Measurements from ENCODE around the gene AUTS2. TPM values are rescaled to one million over a fixed set of nuclear protein-coding genes. Genes with fewer than 3 reads are reported as not detected.

AUTS2 gene
- total RNA-seq, 6 experiments from 2014 or later, result 10.4 to 32.0 (median 19.3) TPM

DNA sequence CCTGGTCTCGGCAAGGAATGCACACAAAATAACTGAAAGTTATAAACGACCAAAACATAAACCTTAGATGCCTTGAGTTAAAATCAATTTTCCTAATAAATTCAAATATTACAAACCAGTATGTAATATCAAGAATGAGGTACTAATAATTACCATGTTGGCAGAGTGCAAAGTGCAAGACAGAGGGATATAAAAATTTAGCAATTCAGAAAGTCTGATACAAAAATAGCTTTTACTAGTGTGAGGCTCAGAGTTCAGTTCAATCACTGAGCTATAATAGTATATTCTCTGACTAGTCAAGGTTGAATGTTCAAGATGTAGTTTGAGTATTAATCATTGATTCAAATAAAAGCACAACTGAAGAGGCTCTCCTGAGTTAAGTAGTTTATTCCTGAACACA is 4.8 kb upstream of the AUTS2 start:
- TF ChIP-seq, protein P1, sequence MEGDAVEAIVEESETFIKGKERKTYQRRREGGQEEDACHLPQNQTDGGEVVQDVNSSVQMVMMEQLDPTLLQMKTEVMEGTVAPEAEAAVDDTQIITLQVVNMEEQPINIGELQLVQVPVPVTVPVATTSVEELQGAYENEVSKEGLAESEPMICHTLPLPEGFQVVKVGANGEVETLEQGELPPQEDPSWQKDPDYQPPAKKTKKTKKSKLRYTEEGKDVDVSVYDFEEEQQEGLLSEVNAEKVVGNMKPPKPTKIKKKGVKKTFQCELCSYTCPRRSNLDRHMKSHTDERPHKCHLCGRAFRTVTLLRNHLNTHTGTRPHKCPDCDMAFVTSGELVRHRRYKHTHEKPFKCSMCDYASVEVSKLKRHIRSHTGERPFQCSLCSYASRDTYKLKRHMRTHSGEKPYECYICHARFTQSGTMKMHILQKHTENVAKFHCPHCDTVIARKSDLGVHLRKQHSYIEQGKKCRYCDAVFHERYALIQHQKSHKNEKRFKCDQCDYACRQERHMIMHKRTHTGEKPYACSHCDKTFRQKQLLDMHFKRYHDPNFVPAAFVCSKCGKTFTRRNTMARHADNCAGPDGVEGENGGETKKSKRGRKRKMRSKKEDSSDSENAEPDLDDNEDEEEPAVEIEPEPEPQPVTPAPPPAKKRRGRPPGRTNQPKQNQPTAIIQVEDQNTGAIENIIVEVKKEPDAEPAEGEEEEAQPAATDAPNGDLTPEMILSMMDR (IDR thresholded peaks at IDR 0.05), result no peak
- TF ChIP-seq POLR2A (IDR thresholded peaks at IDR 0.05), result no peak
- Histone ChIP-seq H3K27me3 (no peaks in the 10 kb centered on the region), H3K4me3 (no peak overlapping the region), H3K4me1 (no peaks in the 10 kb centered on the region), H3K27ac (no peak overlapping the region), H3K9me3 (no peaks in the 10 kb centered on the region), H3K36me3 (no peaks in the 10 kb centered on the region)
- WGBS (ENCODE audit: insufficient coverage, low coverage, low lambda C conversion rate, missing lambda C conversion rate), result 46% methylated on average over 2 of the region's 2 CpGs
- ATAC-seq (no peak), DNase-seq (no peak)
- intact Hi-C loops (cut with DNase I), result no loop called here

DNA sequence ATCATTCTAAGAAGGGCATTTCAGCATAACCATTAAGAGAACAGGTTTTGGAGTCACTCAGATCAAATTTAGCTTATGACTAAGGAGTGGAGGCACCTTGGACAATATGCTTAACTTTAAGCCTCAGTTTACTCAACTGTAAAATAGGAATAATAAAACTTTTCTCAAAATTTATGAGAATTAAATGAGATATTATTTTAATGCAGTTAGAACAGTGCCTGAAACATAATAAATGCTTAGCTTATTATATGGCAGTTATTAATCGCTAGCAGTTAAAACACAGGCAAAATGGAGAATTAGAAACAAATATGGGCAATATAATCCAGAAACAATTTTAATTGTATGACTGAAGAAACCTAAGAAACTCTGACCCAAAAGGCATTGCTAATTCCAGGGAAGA is 2.9 kb upstream of the AUTS2 start:
- TF ChIP-seq, protein P1 (IDR thresholded peaks at IDR 0.05), result no peak
- TF ChIP-seq POLR2A (IDR thresholded peaks at IDR 0.05), result no peak
- no peaks in the 10 kb centered on the region for H3K9me3 ChIP-seq
- peaks cover 0 to 6% (median 0%) of the 10 kb centered on the region in 4 donors for H3K4me1 ChIP-seq
- no peak overlapping the region for H3K27ac ChIP-seq
- 100% methylated on average over 1 of the region's 1 CpG for WGBS (ENCODE audit: insufficient coverage, low coverage, low lambda C conversion rate, missing lambda C conversion rate)
- no peak overlapping the region for H3K4me3 ChIP-seq
- no peak for DNase-seq
- H3K27me3 ChIP-seq, result no peaks in the 10 kb centered on the region
- ATAC-seq, result no peak
- H3K36me3 ChIP-seq, result no peaks in the 10 kb centered on the region
- intact Hi-C loops (cut with DNase I), result no loop called here

DNA sequence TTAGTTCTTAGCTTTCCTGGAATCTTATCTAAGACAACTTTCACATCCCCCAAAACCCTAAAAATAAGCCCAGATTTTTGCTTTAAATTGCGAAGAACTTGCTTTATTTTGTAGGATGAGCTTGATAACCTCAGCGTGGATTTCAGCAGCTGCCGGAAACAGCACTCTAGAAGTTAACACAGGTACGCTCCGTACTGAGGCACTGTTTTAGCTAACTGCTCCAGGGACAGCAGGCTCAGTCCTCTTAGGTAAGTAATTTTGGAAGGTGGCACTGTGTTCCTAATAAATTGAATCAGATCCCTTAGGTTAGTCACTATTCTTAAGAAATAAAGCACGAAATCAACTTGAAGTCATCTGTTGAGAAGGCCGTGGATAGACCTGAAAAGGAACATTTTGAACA is 2.2 kb upstream of the AUTS2 start:
- Histone ChIP-seq H3K4me3 (no peak overlapping the region), H3K9me3 (no peaks in the 10 kb centered on the region), H3K4me1 (peaks cover 0 to 6% (median 0%) of the 10 kb centered on the region in 4 donors), H3K36me3 (no peaks in the 10 kb centered on the region), H3K27me3 (no peaks in the 10 kb centered on the region), H3K27ac (no peak overlapping the region)
- intact Hi-C loops (cut with DNase I), result no loop called here
- 87% methylated on average over 7 of the region's 7 CpGs for WGBS (ENCODE audit: insufficient coverage, low coverage, low lambda C conversion rate, missing lambda C conversion rate)
- DNase-seq (no peak), ATAC-seq (no peak)
- TF ChIP-seq, protein P1 (IDR thresholded peaks at IDR 0.05), result no peak
- no peak for TF ChIP-seq POLR2A (IDR thresholded peaks at IDR 0.05)

DNA sequence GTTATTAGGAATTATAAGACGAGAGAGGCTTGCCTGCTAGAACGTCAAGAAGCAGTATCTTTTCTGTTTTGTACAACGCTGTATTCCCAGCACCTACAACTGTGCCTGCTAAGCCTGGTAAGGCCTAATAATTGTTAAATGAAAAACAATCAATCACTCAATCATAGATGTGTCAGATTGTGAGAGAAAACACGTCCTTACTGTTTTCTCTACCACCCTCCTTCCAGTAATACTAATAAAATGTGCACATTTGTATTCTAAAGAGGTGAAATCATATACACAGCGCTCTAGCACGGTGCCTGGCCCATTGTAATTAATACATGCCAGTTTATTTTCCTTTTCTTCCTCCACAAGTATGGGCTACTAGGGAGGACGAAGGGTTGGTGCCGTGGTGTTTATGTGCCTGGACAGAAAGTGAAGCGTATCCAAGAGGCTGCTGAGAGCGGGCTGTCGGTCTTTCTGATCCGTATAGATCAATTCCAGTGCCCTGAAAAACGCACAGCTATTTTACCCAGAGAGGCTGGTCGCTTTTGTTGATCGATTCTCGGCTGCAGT is 1.5 kb upstream of the AUTS2 start:
- H3K36me3 ChIP-seq, result no peaks in the 10 kb centered on the region
- intact Hi-C loops (cut with DNase I), result no loop called here
- H3K4me3 ChIP-seq, result peak overlapping the region; percentile 64 to 71 (median 66)
- H3K4me1 ChIP-seq, result peaks cover 0 to 6% (median 0%) of the 10 kb centered on the region in 4 donors
- 18% methylated on average over 15 of the region's 16 CpGs for WGBS (ENCODE audit: insufficient coverage, low coverage, low lambda C conversion rate, missing lambda C conversion rate)
- no peak for TF ChIP-seq POLR2A (IDR thresholded peaks at IDR 0.05)
- TF ChIP-seq, protein P1 (IDR thresholded peaks at IDR 0.05), result no peak
- DNase-seq (no peak), ATAC-seq (peak; percentile 1 to 20 (median 4))
- no peaks in the 10 kb centered on the region for H3K9me3 ChIP-seq
- peak overlapping the region; percentile 47 to 66 (median 66) for H3K27ac ChIP-seq
- no peaks in the 10 kb centered on the region for H3K27me3 ChIP-seq
